Fibroblast of lung (primary cell): Measurements from ENCODE around the gene TCF12. TPM values are rescaled to one million over a fixed set of nuclear protein-coding genes. Genes with fewer than 3 reads are reported as not detected.
A peak's percentile ranks its signal among the peaks of the same experiment; 100 is the strongest.

Experiments
- DNase-seq, 2 donors: peaks; one replicate each; pipeline versions ENCODE4 v3.0.0 to v3.0.0-alpha.2; 2010; ENCODE audit warnings: low read depth in 2 of 2
- H2AFZ ChIP-seq: 2 replicates; pipeline ENCODE4 v1.5.1; 2012; ENCODE audit warnings: low read length, control low read depth, inconsistent platforms
- H3K27ac ChIP-seq: 2 replicates; pipeline ENCODE4 v1.5.1; 2011; ENCODE audit warnings: low read length, control low read depth; ENCODE audit not compliant: insufficient read depth
- H3K27me3 ChIP-seq: 2 replicates; pipeline ENCODE4 v1.5.1; 2011; ENCODE audit warnings: mild to moderate bottlenecking, low read length; ENCODE audit not compliant: control insufficient read depth, insufficient read depth
- H3K36me3 ChIP-seq: 2 replicates; pipeline ENCODE4 v1.5.1; 2011; ENCODE audit warnings: low read length; ENCODE audit not compliant: control insufficient read depth, insufficient read depth
- H3K4me1 ChIP-seq: 2 replicates; pipeline ENCODE4 v1.5.1; 2011; ENCODE audit warnings: low read length; ENCODE audit not compliant: control insufficient read depth, insufficient read depth; ENCODE audit errors: extremely low read depth
- H3K4me2 ChIP-seq: 2 replicates; pipeline ENCODE4 v1.5.1; 2011; ENCODE audit warnings: low read length, control low read depth; ENCODE audit not compliant: insufficient read depth; ENCODE audit errors: extremely low read depth
- H3K4me3 ChIP-seq, 4 experiments: fragments of 200-600 bp in 1 of 4; sonication (generic) in 1 of 4; replicated peaks in 1 of 4; 2 replicates each; pipeline ENCODE4 v1.5.1; 2011 to 2016; ENCODE audit warnings: low read length in 4 of 4, low read depth in 3 of 4, mild to moderate bottlenecking in 3 of 4, control low read depth in 2 of 4, inconsistent platforms in 1 of 4, mixed read lengths in 1 of 4; ENCODE audit not compliant: insufficient read depth in 1 of 4; ENCODE audit errors: control extremely low read depth in 1 of 4
- H3K79me2 ChIP-seq: 2 replicates; pipeline ENCODE4 v1.5.1; 2012; ENCODE audit warnings: mild to moderate bottlenecking, low read length, inconsistent platforms; ENCODE audit not compliant: control insufficient read depth, insufficient read depth
- H3K9ac ChIP-seq: 2 replicates; pipeline ENCODE4 v1.5.1; 2011; ENCODE audit warnings: mild to moderate bottlenecking, low read length, control low read depth; ENCODE audit not compliant: insufficient read depth
- H3K9me3 ChIP-seq: 2 replicates; pipeline ENCODE4 v1.5.1; 2012; ENCODE audit warnings: low read depth, low read length; ENCODE audit not compliant: control insufficient read depth, insufficient read depth
- H4K20me1 ChIP-seq: 2 replicates; pipeline ENCODE4 v1.5.1; 2011; ENCODE audit warnings: low read length; ENCODE audit not compliant: control insufficient read depth, insufficient read depth; ENCODE audit errors: extremely low read depth
- EZH2 ChIP-seq: IDR thresholded peaks from 2 replicates; pipeline ENCODE4 v1.5.1; 2012; ENCODE audit warnings: low read length, control low read depth, mild to moderate bottlenecking; ENCODE audit errors: missing control alignments
- polyA plus RNA-seq, 2 donors: library from polyadenylated mRNA; depleted of rRNA in 1 of 2; stranded (reverse) in 1 of 2; unstranded in 1 of 2; fragments of >200 nt; gene quantifications; 2 replicates each; pipeline ENCODE4 v1.2.1, GENCODE V29; 2011 to 2012; ENCODE audit warnings: missing spikeins in 1 of 2
- total RNA-seq: library from RNA; depleted of rRNA; stranded (reverse); fragments of >200 nt; gene quantifications from 2 replicates; pipeline ENCODE4 v1.2.1, GENCODE V29; 2014
- TF ChIP-seq, protein P1 (sequence below), 2 donors: IDR thresholded peaks in 1 of 2; conservative IDR thresholded peaks in 1 of 2; 1 replicate in 1 of 2; 2 replicates in 1 of 2; pipeline ENCODE4 v1.5.1; 2011 to 2012; ENCODE audit warnings: low read length in 2 of 2, control low read depth in 1 of 2, inconsistent platforms in 1 of 2, low read depth in 1 of 2, mild to moderate bottlenecking in 1 of 2

Gene TCF12
- total and polyA plus RNA-seq, 2 donors (not counting 1 experiment from before 2014, with no cell fraction given), result 105 to 232 TPM

DNA sequence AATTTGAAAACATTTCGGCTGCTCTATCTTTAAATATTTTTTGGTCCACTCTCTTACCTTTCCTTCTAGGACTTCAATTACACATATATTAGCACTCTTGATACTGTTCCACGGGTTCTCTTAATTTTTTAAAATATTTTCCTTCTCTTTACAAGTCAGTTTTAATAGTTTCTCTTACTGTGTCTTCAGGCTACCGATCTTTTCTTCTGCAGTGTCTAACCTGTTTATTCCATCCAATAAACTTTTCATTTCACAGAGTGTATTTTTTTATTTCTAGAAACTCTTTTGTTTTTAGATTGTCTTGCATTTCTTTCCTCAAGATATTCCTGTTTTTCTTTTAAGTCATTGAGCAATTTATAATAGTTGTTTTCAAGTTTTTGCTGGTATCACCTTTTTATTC is 27.7 kb downstream of the TCF12 start:
- Histone ChIP-seq H4K20me1 (no peaks in the 10 kb centered on the region), H3K27me3 (no peaks in the 10 kb centered on the region), H3K4me2 (no peak overlapping the region), H3K36me3 (no peaks in the 10 kb centered on the region), H3K9me3 (no peaks in the 10 kb centered on the region), H3K4me1 (peaks cover 3% of the 10 kb centered on the region), H3K9ac (no peak overlapping the region), H3K27ac (no peak overlapping the region), H3K4me3 (no peak overlapping the region), H3K79me2 (peaks cover 58% of the 10 kb centered on the region), H2AFZ (no peak overlapping the region)
- no peak for TF ChIP-seq EZH2
- TF ChIP-seq, protein P1, sequence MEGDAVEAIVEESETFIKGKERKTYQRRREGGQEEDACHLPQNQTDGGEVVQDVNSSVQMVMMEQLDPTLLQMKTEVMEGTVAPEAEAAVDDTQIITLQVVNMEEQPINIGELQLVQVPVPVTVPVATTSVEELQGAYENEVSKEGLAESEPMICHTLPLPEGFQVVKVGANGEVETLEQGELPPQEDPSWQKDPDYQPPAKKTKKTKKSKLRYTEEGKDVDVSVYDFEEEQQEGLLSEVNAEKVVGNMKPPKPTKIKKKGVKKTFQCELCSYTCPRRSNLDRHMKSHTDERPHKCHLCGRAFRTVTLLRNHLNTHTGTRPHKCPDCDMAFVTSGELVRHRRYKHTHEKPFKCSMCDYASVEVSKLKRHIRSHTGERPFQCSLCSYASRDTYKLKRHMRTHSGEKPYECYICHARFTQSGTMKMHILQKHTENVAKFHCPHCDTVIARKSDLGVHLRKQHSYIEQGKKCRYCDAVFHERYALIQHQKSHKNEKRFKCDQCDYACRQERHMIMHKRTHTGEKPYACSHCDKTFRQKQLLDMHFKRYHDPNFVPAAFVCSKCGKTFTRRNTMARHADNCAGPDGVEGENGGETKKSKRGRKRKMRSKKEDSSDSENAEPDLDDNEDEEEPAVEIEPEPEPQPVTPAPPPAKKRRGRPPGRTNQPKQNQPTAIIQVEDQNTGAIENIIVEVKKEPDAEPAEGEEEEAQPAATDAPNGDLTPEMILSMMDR (conservative IDR thresholded peaks at IDR 0.05 in 1 of 2, IDR thresholded peaks at IDR 0.05 in 1 of 2; ENCODE audit: low read depth in 1 of 2, low read length in 2 of 2), result no peak
- DNase-seq, result no peak

DNA sequence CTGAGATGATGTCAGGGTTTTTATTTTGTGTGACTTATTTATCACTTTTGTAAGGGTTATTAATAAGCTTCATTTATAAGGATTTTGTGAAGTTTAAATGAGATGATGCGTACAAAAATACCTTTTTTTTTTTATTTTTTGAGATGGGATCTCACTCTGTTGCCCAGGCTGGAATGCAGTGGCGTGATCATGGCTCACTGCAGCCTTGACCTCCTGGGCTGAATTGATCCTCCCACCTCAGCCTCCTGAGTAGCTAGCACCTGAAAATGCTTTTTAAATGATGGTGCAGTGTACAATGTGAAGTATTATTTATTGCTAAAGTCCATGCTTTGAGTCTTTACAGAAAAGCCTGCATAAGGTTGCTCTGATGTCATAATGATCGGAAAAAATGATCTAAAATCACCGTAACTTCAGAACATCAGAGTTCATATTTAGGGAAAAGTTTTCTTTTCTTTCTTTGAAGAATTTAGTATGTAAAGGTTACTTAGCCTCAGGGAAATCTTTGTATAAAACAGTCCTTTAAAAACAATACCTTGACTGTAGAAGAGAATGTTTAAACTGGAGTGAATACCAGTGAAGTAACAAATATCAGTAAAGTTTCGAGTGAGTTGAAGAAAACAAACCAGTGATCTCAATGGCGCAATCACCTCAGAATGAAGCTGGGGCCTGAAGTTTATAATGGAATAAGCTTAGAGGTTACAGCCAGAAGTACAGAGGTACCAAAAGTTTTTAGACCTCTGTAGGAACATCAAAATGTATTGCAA is 29.7 kb downstream of the TCF12 start:
- peak in 1 of 2 donors; percentile 46 for DNase-seq
- no peaks in the 10 kb centered on the region for H3K27me3 ChIP-seq
- no peaks in the 10 kb centered on the region for H3K9me3 ChIP-seq
- H2AFZ ChIP-seq, result no peak overlapping the region
- H3K79me2 ChIP-seq, result peaks cover 57% of the 10 kb centered on the region
- no peak overlapping the region for H3K27ac ChIP-seq
- no peak overlapping the region for H3K4me2 ChIP-seq
- H4K20me1 ChIP-seq, result peaks cover 2% of the 10 kb centered on the region
- H3K9ac ChIP-seq, result no peak overlapping the region
- H3K4me1 ChIP-seq, result peaks cover 3% of the 10 kb centered on the region
- H3K4me3 ChIP-seq, result no peak overlapping the region
- no peaks in the 10 kb centered on the region for H3K36me3 ChIP-seq
- no peak for TF ChIP-seq EZH2
- TF ChIP-seq, protein P1 (conservative IDR thresholded peaks at IDR 0.05 in 1 of 2, IDR thresholded peaks at IDR 0.05 in 1 of 2; ENCODE audit: low read depth in 1 of 2, low read length in 2 of 2), result no peak

DNA sequence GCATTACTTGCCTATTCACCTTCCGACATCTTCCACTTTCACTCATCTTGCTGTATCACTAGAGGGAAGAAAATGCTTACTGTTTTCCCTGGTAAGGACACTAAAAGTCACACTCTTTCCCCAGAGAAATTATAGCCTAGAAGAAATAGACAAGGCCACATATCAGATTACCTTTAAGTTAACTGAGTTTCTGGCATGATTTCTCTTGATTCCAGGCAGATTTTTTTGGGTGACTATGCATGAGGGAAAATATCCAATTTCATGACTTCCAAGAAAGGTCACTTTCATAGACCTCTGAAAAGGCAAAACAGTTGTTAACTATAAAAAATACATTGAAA is 30.3 kb downstream of the TCF12 start:
- Histone ChIP-seq H2AFZ (no peak overlapping the region), H3K9me3 (no peaks in the 10 kb centered on the region), H3K4me3 (no peak overlapping the region), H3K4me1 (peaks cover 3% of the 10 kb centered on the region), H3K79me2 (peaks cover 55% of the 10 kb centered on the region), H3K4me2 (no peak overlapping the region), H3K27me3 (no peaks in the 10 kb centered on the region), H3K9ac (no peak overlapping the region), H4K20me1 (peaks cover 2% of the 10 kb centered on the region), H3K36me3 (no peaks in the 10 kb centered on the region), H3K27ac (no peak overlapping the region)
- peak in 1 of 2 donors; percentile 44 for DNase-seq
- no peak for TF ChIP-seq EZH2
- TF ChIP-seq, protein P1 (conservative IDR thresholded peaks at IDR 0.05 in 1 of 2, IDR thresholded peaks at IDR 0.05 in 1 of 2; ENCODE audit: low read depth in 1 of 2, low read length in 2 of 2), result no peak
